Panc1 (cell line): Measurements from ENCODE around the gene LRRC27. TPM values are rescaled to one million over a fixed set of nuclear protein-coding genes. Genes with fewer than 3 reads are reported as not detected.

Experiments used
- ATAC-seq: fragments of 200-7000 bp; cut with Tn5 transposase; 2 replicates; pipeline ENCODE4 v1.9.1; 2020; ENCODE audit warnings: mild to moderate bottlenecking, moderate library complexity
- BruUV-seq: library from RNA; stranded (reverse); fragments of 400-500 nt; replicated peaks from 2 replicates; lab custom pipeline; 2021; lab: Mats Ljungman, UMichigan
- CTCF ChIA-PET: fragments of 300-600 bp; sonication (Branson Sonifier 250); formaldehyde crosslinking; loops from one replicate; lab custom pipeline; 2022; ENCODE audit warnings: antibody characterized with exemption; lab: Charles Lee
- POLR2A ChIA-PET: fragments of 300-600 bp; sonication (Branson Sonifier 250); formaldehyde crosslinking; loops from one replicate; lab custom pipeline; 2022; ENCODE audit warnings: antibody characterized with exemption; lab: Charles Lee
- DNase-seq: peaks from one replicate; pipeline ENCODE4 v3.0.0-alpha.2; 2010; ENCODE audit warnings: low read depth, low spot score
- H3K27ac ChIP-seq: 2 replicates; pipeline ENCODE4 v1.5.1; 2011; ENCODE audit warnings: mild to moderate bottlenecking, low read length, inconsistent platforms
- H3K27me3 ChIP-seq: fragments of 200-500 bp; sonication (Bioruptor generic); 2 replicates; pipeline ENCODE4 v1.6.0; 2014; ENCODE audit warnings: low read length, inconsistent platforms; ENCODE audit not compliant: control insufficient read depth, insufficient read depth
- H3K36me3 ChIP-seq: fragments of 200-500 bp; sonication (Bioruptor generic); 2 replicates; pipeline ENCODE4 v1.5.1; 2014; ENCODE audit warnings: inconsistent platforms, mild to moderate bottlenecking, low read length, moderate library complexity; ENCODE audit not compliant: control insufficient read depth, insufficient read depth
- H3K4me1 ChIP-seq: 2 replicates; pipeline ENCODE4 v1.5.1; 2011; ENCODE audit warnings: inconsistent platforms, mild to moderate bottlenecking, low read length, moderate library complexity; ENCODE audit not compliant: control insufficient read depth, insufficient read depth
- H3K4me3 ChIP-seq, 2 experiments: 2 replicates each; pipeline ENCODE4 v1.5.1; 2011 to 2012; ENCODE audit warnings: low read depth in 2 of 2, low read length in 2 of 2, mild to moderate bottlenecking in 2 of 2, inconsistent platforms in 1 of 2, moderate library complexity in 1 of 2
- H3K9me3 ChIP-seq: fragments of 200-500 bp; sonication (Bioruptor generic); 2 replicates; pipeline ENCODE4 v1.5.1; 2014; ENCODE audit warnings: low read depth, mild to moderate bottlenecking, inconsistent platforms, low read length, moderate library complexity; ENCODE audit not compliant: control insufficient read depth, insufficient read depth
- POLR2AphosphoS5 ChIP-seq: IDR thresholded peaks from 2 replicates; pipeline ENCODE4 v1.6.1; 2012; ENCODE audit warnings: mild to moderate bottlenecking, low read depth, low read length, moderate library complexity
- SIN3A ChIP-seq: IDR thresholded peaks from 2 replicates; pipeline ENCODE4 v1.6.1; 2012; ENCODE audit warnings: low read depth, mild to moderate bottlenecking, low read length, moderate library complexity, borderline replicate concordance; ENCODE audit not compliant: insufficient read depth
- TCF7L2 ChIP-seq: IDR thresholded peaks from 2 replicates; pipeline ENCODE4 v1.6.1; 2011; ENCODE audit warnings: mild to moderate bottlenecking, low read depth, low read length, inconsistent platforms
- in situ Hi-C: cut with HindIII; loops from 2 replicates; pipeline ENCODE4 v1.10.0; 2016; ENCODE audit warnings: low sequenced_read_pairs, low pct_unique_long_range_greater_than_20kb
- intact Hi-C: fragments of 100-400 bp; cut with micrococcal nuclease; formaldehyde crosslinking; loops from one replicate; pipeline ENCODE4 v1.10.0; 2022; ENCODE audit not compliant: unreplicated experiment
- total RNA-seq: library from RNA; stranded (reverse); gene quantifications from one replicate; pipeline ENCODE4 v1.2.1, GENCODE V29; 2021; ENCODE audit not compliant: unreplicated experiment
- TF ChIP-seq, protein P1 (sequence below): fragments of 450-650 bp; IDR thresholded peaks from 2 replicates; pipeline ENCODE4 v1.5.1; 2017; ENCODE audit warnings: mild to moderate bottlenecking
- TF ChIP-seq, protein P2 (sequence below), 2 experiments: IDR thresholded peaks; 2 replicates each; pipeline ENCODE4 v1.6.1; 2011 to 2012; ENCODE audit warnings: low read depth in 2 of 2, control low read depth in 1 of 2, low read length in 1 of 2, mild to moderate bottlenecking in 1 of 2, moderate library complexity in 1 of 2; ENCODE audit not compliant: insufficient read depth in 1 of 2

The LRRC27 gene
- total RNA-seq, 1 experiment from 2014 or later, result 15.7 TPM

DNA sequence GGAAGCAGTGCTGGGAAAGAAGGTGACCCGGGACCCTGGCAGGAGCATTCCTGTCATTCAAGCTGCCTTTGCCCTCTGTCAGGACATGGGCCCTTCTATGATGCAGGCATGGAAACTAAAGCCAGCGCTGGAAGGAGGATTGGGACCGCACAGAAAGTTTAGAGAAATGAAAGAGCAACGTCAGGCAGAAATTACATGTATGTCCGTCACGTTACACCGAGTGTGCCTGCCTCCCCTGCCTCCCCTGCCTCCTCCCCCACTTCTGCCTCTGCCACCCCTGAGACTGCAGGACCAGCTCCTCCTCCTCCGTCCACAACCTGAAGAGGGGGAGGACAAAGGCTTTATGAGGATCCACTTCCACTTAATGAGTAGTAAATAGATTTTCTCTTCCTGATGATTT lies 51.1 kb downstream of the LRRC27 start:
- POLR2A ChIA-PET, result no interaction called here

DNA sequence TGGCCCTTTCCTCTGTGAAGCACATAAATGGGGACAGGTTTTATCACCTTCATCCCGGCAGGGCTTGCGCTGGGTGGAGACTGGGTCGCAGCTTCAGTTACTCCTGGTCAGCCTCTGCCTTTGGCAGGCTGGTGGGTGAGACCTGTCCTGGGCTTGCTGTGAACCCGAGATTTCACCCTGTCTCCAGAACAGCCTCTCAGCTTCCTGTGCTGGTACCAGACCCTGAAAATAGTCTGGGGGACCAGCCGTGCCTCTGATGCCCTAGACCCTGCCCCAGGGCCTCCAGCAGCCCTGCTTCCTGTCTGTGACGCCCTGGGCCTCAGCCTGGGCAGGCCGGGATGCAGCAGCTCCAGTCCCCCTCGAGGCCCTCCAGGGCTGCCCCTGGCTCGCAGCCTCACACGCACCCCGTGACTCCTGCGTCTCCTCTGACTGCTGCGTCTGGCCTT lies 51.8 kb downstream of the LRRC27 start:
- POLR2A ChIA-PET, result no interaction called here
- ATAC-seq (no peak), DNase-seq (no peak)
- no peaks in the 10 kb centered on the region for H3K27me3 ChIP-seq
- no peaks in the 10 kb centered on the region for H3K36me3 ChIP-seq
- no TSS peak for BruUV-seq
- intact Hi-C loops (no loop called here), in situ Hi-C loops (no loop called here)
- CTCF ChIA-PET, result no interaction called here
- H3K4me3 ChIP-seq, result no peak overlapping the region
- no peaks in the 10 kb centered on the region for H3K9me3 ChIP-seq
- TF ChIP-seq SIN3A (no peak), TCF7L2 (no peak), POLR2AphosphoS5 (no peak)
- TF ChIP-seq, protein P1, sequence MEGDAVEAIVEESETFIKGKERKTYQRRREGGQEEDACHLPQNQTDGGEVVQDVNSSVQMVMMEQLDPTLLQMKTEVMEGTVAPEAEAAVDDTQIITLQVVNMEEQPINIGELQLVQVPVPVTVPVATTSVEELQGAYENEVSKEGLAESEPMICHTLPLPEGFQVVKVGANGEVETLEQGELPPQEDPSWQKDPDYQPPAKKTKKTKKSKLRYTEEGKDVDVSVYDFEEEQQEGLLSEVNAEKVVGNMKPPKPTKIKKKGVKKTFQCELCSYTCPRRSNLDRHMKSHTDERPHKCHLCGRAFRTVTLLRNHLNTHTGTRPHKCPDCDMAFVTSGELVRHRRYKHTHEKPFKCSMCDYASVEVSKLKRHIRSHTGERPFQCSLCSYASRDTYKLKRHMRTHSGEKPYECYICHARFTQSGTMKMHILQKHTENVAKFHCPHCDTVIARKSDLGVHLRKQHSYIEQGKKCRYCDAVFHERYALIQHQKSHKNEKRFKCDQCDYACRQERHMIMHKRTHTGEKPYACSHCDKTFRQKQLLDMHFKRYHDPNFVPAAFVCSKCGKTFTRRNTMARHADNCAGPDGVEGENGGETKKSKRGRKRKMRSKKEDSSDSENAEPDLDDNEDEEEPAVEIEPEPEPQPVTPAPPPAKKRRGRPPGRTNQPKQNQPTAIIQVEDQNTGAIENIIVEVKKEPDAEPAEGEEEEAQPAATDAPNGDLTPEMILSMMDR, result no peak
- TF ChIP-seq, protein P2, sequence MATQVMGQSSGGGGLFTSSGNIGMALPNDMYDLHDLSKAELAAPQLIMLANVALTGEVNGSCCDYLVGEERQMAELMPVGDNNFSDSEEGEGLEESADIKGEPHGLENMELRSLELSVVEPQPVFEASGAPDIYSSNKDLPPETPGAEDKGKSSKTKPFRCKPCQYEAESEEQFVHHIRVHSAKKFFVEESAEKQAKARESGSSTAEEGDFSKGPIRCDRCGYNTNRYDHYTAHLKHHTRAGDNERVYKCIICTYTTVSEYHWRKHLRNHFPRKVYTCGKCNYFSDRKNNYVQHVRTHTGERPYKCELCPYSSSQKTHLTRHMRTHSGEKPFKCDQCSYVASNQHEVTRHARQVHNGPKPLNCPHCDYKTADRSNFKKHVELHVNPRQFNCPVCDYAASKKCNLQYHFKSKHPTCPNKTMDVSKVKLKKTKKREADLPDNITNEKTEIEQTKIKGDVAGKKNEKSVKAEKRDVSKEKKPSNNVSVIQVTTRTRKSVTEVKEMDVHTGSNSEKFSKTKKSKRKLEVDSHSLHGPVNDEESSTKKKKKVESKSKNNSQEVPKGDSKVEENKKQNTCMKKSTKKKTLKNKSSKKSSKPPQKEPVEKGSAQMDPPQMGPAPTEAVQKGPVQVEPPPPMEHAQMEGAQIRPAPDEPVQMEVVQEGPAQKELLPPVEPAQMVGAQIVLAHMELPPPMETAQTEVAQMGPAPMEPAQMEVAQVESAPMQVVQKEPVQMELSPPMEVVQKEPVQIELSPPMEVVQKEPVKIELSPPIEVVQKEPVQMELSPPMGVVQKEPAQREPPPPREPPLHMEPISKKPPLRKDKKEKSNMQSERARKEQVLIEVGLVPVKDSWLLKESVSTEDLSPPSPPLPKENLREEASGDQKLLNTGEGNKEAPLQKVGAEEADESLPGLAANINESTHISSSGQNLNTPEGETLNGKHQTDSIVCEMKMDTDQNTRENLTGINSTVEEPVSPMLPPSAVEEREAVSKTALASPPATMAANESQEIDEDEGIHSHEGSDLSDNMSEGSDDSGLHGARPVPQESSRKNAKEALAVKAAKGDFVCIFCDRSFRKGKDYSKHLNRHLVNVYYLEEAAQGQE (IDR thresholded peaks at IDR 0.05; ENCODE audit: insufficient read depth in 1 of 2, low read depth in 2 of 2, low read length in 1 of 2), result no peak
- peaks cover 6% of the 10 kb centered on the region; the same call in 1 of the 2 replicates for H3K4me1 ChIP-seq
- no peak overlapping the region for H3K27ac ChIP-seq

More for the DNA sequence above, 51.1 kb downstream of the LRRC27 start:
- CTCF ChIA-PET, result no interaction called here
- BruUV-seq, result no TSS peak
- no peaks in the 10 kb centered on the region for H3K27me3 ChIP-seq
- intact Hi-C loops (no loop called here), in situ Hi-C loops (no loop called here)
- DNase-seq (no peak), ATAC-seq (no peak)
- no peaks in the 10 kb centered on the region for H3K9me3 ChIP-seq
- no peak overlapping the region for H3K27ac ChIP-seq
- no peaks in the 10 kb centered on the region for H3K36me3 ChIP-seq
- H3K4me3 ChIP-seq, result no peak overlapping the region
- TF ChIP-seq, protein P1, result no peak
- TF ChIP-seq SIN3A, result no peak
- TF ChIP-seq TCF7L2, result no peak
- TF ChIP-seq, protein P2 (IDR thresholded peaks at IDR 0.05; ENCODE audit: insufficient read depth in 1 of 2, low read depth in 2 of 2, low read length in 1 of 2), result no peak
- no peak for TF ChIP-seq POLR2AphosphoS5
- peaks cover 6% of the 10 kb centered on the region; the same call in 1 of the 2 replicates for H3K4me1 ChIP-seq
